ENCODE measurements around the gene TBC1D22B. TPM values are rescaled to one million over a fixed set of nuclear protein-coding genes. Genes with fewer than 3 reads are reported as not detected.

Gene TBC1D22B
- total RNA-seq, 1 donor from 2014 or later: 8.0 TPM

DNA sequence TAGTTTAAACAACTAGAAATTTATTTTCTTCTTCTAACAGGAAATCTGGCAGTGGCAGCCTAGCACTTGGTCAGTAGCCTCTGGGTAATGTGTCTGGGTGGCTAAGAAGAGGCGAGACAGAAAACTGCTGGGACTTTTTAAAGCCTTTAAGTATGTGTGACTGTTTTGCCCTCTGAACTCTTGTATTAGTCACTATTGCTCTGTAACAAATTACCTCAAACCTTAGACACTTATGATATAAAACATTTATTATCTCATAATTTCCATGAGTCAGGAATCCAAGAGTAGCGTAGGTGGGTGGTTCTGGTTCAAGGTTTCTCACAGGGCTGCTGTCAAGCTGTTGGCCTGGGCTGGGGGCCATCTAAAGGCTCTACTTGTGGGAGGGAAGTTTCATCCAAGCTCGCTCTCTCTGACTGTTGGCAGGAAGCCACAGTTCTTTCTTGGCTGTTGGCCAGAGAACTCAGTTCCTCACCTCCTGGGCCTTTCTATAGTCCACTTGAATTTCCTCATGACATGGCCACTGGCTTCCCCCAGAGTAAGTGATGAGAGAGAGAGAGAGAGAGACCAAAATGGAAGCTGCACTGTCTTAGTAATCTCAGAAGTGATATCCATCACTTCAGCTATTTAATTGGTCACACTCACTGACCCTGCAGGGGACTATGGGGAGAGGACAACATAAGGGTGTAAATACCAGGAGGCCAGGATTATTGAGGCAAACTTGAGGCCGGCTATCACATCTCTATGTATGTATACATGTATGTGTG is 17.4 kb upstream of the TBC1D22B start:
- peak; percentile 39 for DNase-seq

DNA sequence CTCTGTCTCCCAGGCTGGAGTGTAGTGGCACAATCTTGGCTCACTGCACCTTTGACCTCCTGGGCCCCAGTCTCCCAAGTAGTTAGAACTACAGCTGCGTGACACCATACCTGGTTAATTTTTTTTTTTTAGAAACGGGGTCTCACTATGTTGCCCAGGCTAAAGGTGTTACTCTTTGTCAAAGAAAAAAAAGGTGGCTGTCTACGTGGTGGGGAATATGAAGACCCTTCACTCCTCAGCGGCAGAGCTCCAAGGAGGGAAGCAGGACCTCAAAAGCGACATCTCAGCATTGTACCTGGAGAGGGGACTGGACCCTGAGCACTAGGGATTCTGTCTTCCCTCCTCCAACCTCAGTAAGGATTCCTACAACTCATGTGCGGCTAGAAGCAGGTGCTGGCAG is 16.4 kb upstream of the TBC1D22B start:
- DNase-seq: no peak

DNA sequence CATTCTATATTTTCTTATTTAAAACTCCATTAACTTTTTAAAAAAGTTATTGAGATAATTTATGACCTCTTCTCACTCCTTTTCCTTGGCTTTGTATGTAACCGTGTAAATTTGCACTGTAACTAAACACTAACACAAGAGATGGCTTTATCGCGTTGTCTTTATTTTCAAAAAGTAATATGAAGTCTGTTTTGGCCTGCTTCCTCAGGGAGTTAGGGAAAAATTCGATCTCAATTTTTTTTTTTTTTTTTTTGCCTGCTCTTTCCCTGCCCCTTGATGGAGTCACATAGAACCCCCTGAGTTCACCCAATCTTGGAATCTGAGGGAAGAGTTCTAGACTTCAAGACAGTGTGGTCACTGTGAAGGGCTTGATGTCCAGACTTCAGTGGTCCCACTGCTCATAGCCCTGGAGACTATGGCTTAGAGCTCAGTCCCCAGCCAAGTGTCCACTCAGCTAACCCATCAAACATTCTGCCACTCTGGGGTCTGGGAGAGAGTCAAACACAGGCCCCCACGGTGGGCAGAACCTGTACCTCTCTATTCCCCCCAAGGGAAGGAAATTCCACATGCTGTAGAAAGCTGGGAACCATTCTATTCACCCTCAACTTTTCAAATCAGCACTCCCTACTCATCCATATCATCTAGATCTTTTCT is 15.7 kb upstream of the TBC1D22B start:
- DNase-seq: no peak

DNA sequence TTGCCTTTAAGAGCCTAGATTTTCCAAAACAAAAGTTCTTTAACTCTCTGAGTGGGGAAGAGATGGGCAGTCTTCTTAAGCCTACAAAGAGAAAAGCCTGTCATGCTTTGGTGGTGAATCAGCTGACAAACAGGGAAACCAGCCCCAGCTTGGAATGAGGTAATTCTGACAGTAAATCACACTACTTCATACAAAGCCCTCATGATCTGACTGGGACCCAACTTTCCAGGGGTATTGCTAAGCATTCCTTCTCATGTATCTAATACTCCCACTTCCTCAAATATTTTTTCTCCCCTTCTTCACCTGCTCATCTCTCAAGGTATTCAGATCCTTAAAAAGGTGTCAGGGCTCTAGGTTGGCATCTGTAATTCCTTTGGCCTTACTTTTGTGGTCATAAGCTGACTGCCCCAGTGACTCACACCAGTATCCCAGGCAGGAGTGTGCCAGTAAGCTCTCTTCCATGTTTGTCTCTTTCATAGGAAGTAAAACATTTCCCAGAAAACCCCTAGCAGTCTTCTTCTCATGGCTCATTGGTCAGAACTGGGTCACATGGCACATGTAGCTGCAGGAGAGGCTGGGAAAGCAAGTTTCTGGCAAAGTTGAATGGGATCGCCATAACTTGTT is 15.0 kb upstream of the TBC1D22B start:
- DNase-seq: no peak

DNA sequence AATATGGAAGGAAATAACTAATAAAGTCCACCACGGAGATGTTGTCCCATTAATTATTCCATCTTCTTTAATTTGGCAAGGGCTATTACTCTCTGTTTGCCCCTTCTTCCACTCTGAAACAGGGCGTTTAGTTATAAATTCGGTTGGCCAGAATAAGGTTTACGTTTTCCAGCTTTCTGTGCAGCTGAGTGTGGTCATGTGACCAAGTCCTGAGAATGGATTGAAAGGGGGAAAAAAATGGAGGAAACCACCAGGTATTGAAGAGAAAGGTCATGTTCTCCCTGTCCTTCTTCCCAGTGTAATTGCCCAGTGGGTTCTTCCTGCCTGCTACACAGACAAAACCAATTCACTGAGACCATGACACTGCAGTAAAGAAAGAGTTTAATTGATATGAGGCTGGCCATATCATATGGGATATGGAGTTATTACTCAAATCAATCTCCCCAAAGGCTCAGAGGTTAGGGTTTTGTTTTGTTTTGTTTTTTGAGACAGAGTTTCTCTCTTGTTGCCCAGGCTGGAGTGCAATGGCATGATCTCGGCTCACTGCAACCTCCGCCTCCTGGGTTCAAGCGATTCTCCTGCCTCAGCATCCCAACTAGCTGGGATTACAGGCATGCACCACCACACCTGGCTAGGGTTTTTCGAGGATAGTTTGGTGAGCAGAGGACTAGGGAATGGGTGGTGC is 14.3 kb upstream of the TBC1D22B start:
- DNase-seq: no peak

DNA sequence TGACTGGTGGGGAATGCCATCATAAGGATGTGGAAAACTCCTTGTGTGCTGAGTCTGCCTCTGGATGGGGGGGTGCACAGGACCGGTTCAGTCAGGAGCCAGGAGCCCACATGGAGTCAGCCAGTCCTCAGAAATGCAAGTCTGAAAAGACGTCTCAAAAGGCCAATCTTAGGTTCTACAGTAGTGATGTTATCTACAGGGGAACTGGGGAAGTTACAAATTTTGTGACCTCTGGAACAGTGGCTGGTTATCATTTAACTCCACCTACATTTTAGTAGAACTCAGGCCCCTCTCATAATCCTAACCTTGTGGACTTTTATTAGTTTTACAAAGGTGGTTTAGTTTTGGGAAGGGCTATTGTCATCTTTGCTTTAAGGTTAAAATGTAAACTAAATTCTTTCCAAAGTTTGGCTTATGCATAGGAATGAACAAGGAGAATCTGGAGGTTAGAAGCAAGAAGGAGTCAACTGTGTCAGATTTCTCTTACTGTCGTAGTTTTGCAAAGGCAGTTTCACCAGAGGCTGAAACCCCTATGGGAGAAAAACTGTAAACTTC is 13.7 kb upstream of the TBC1D22B start:
- DNase-seq: no peak

DNA sequence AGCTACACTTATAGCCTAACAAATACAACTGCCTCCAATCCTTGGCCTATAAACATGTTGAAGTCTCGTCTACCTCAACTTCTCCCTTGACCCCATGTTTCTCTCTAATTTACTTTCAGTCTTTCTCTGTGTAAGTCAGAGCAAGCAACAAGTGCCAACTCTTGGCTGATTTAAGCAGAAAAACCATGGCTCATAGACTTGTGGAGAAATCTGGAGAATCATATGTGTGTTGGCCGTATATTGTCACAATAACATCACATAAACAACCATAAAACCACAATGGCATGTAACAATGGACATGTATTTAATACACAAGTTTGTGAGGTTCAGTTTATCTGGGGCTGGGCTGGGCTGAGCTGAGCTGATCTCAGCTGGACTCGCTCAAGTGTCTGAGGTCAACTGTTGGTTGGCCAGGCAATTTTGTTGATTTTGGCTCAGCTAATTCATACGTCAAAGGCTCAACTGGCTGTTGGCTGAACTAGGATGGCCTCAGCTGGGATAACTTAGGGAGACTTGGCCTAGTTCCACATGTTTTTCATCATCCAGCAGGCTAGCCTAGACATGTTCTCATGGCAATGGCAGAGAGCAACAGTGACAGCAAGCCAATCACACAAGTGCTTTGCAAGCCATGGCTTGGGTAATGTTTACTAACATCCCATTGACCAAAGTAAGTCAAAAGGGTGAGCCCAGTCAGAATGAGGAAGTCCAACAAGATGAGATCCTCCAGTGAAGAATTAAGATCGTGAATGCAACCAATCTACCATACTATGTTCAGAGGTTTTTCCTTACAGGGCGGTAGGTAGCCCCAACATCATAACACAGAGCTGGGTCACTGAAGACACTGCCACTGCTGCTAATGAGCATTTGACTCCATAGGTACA is 12.9 kb upstream of the TBC1D22B start:
- no peak for DNase-seq

DNA sequence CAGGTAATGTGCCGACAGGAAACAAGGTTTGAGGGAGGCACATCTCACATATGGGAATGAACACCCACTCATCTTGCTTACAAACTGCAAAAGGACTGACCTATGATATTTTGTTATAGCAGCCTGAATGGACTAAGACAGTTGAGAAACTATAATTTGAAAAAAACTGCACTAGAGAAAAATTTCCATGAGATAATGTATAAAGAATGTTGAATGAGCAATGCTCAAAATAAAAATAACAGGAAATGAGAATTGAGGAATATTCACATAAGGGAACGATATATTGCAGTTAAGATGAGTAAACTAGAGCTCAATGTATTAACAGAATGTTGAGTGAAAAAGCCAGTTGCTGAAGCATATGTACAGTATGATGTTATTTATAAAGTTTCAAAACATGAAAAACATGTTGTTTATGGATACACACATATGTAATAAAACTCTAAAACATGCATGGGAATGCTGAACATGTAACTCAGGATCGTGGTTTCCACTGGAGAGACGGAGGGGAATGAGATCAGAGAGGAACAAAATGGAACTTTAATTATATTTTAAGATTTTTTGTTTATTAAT is 6.3 kb upstream of the TBC1D22B start:
- no peak for DNase-seq

DNA sequence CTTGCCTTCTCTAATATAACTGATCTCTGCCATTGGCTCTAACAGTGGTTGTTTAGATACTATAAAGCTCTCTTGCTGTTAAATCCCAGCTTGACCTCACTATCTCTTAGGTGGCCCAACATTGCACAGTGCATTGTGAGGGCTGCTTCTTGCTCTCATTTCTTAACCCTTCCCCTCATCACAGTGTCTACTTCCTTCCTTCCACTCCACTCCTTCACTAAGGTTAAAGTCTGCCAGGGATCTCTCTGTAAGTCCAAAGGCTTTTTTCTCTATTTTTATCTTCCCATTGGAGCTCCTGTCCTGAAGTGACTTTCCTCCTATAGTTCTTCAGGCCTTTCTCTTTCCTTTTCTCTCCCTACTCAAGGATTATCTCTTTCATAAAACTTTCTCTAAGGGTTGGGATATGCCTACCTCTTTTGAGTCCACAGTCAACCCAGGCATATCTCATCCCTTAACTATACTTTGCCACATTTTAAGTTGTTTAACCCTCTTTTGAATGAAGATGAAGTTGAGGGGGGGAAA is 4.0 kb upstream of the TBC1D22B start:
- no peak for DNase-seq

DNA sequence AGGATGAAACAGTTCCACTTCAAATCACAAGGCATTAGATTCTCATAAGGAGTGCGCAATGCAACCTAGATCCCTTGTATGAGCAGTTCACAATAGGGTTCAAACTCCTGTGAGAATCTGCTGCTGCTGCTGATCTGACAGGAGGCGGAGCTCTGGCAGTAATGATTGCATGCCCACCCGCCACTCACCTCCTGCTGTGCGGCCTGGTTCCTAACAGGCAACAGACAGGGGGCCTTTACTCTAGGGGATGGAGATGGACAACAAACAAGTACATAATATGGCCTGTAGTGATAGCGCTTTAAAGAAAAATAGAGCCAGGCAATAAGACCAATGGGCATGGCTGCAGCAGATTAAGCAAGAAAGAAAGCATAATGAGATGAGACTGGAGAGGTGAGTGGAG is 2.7 kb upstream of the TBC1D22B start:
- DNase-seq: no peak

DNA sequence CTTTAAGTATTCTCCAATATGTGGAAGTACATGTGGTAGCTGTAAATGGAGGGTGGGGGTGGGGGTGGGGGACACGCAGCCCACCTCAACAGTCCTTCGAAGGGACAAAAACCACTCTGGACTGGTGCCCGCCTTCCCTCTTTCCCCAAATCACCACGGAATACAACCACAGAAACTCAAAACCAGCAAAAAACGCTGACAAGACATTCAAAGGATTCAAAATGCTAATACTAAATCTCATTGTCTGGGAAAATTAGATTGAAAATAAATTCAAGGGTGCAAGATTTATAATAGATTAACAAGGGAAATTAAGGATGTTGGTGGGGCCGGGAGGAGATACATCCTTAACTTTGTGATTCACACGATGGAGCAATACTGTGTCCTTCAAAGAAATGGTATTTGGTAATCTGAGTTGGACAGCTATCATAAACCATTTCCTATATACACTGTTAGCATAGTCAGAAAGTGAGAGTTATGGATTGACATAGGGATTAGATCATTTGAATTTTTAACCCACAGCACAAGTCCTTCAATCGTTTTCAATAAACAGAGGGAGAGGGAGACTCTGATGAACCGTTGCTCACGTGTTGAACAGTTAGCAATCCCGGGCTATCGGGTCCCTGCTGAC is 766 bp upstream of the TBC1D22B start:
- no peak for DNase-seq

DNA sequence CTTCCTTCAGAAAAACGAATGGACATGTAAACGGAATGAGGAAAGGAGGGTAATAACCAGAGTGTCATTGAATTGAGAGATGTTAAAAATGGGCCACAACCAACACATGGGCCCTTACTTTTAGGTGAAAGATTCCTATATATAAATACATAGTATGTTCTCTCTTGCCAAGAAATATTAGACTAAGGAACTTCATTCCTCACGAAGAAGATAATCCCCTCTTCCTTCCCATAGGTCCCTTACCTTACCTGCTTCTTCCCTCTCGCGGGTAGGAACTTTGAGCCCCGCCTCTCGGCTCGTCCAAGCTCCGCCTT is 295 bp upstream of the TBC1D22B start:
- no peak for DNase-seq

DNA sequence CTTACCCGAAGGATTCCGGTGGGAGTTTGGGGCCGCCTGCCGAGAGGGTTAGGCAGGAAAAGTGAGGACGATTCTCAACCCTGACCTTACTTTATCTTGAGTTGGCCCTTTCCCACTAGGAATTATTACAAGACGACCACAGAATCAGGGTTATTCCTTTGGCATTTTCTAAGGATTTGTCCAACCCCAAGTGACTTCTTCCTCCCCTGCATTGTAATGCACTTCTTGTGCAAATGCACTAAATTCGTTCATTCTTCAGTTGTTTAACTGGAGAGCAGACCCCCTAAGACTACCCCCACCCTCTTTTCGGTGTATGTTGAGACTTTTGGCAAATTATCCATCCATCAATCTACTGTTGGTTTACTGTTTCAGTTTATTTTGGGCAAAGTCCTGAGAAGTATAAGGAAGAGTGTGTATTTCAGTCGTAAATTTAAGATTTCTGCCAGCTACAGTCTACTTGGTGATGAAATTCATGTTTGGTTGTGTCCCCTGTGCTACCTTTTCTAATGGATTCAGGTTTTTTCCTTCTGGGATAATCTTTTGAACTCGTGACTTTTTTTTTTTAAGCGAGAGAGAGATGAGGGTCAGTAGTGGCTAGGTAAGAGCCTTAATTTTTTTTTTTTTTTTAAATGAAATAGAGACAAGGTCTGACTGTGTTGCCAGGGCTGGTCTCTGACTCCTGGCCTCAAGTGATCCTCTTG is 983 bp downstream of the TBC1D22B start:
- DNase-seq: no peak

DNA sequence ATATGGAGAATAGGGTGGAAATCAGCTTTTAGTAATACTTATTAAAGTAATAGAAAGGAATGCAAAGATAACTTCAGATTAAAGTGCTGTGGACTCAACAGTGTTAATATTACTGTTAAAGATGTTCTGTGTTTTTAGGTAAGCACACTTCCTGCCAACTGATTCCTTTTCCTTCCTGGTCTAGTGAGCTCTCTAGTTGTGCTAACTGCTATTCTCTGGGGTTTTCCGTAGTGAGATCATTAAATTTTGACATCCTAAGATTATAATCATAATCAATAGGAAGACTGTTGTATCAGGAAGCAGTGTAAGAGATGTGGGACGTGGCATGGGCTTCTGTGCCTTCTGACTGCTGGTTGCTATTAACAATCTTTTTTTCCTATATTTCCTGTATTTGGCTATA is 1.6 kb downstream of the TBC1D22B start:
- no peak for DNase-seq

DNA sequence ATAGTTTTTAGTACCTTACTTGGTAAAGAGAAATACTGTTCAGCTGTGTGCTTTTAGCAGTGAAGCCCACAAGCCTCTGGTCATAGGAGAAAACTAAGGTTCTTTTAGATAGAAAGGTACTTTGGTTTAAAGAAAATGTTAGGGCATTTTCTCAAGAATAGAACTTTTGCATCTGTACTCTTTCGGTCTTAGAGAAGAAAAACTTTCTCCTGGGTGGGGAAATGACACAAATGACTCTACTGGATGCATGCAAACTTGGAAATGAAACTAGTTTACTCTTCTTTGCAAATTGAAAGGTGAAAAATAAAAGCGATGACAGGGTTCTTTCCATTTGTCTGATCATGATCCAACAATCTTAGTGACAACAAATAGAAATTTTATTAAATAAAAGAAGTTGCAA is 2.5 kb downstream of the TBC1D22B start:
- DNase-seq: no peak

DNA sequence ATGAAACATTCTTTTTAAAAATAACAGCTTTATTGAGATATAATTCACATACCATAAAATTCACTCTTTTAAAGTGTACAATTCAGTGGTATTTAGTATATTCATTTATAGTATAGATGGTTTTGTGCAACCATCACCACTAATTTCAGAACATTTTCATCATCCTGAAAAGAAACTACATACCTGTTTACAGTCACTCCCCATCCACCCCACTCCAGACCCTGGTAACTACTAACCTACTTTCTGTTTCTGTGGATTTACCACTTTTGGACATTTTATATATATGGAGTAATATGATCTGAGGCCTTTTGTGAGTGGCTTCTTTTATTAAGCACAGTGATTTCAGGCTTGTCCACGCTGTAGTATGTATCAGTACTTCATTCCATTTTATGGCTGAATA is 2.9 kb downstream of the TBC1D22B start:
- no peak for DNase-seq

DNA sequence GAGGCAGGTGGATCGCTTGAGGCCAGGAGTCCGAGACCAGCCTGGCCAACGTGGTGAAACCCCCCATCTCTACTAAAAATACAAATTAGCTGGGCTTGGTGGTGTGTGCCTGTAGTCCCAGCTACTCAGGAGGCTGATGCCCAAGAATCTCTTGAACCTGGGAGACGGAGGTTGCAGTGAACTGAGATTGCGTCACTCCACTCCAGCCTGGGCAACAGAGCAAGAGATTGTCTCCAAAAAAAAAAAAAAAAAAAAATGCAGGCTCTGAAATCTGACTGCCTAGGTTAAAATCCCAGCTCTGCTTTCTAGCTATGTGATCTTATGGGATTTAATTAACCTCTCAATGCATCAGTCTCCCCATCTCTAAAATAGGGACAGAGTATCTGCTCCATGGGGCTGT is 3.6 kb downstream of the TBC1D22B start:
- no peak for DNase-seq

DNA sequence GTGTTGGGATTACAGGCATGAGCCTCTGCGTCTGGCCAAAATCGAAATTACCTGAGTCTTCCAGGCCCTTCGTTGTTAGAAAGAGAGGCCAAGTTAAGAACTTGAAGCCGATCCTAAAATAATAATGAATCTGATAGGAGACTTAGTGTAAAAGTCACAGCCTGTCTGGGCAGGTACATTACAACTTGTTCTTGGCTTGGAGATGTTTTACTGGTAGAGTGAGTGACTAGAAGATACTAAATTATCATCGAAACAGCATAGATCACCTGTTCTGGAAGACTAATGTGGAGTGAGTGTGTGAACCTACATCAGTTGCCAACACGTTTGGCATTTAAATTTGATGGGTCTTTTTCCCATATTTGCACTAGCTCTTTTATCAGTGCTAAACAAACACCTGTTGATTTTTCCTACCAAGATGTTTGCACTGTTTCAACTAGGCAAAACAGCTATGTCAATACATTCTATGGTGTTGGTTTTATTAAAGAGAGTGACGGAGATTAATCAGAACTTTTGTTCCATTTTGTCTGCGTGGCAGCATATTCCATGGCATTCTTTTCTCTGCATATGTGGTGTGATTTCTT is 5.0 kb downstream of the TBC1D22B start:
- DNase-seq: no peak

DNA sequence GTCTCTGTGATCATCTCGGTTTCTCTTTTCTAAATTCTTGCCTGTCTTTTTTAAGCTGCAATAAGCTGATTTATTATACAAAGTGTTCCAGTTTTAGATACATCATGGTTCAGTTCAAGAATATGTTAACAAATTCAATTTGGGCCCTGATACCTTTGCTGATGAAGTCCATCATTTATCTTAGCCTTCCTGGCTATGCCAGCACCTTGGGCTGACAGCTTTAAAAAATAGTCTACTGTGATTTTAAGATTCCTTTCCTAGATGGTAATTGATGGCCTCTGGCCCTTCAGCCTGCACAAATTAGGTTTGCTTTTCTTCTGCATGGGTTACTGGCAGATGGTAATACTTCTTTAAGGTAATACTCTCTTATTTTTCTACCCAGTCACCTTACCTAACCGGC is 7.4 kb downstream of the TBC1D22B start:
- no peak for DNase-seq

DNA sequence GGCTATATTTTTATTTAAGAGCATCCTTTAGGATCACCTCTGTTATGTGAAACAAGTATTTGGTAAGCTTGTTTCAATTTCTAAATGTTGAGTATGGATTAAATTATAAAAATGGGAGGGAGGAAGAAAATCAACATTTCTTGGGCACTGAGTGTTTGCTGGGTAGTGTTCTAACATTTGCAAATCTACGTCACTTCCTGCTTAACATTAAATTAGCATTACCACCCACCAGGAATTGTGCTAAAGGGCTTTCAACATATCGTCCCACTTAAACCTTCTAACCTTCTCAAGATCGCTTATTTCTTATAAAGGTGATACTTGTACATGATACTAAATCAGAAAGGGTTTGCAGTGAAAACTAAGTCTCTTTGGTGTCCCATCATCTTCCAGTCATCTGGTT is 8.3 kb downstream of the TBC1D22B start:
- no peak for DNase-seq

All from occipital lobe (tissue), 2 donors.